Measurements from ENCODE around the gene PLD1.

Gene PLD1

GRCh38 chr3:171687064-171687463 is 123.2 kb downstream of the PLD1 start:
- no peak overlapping the region for H3K4me3 ChIP-seq (ENCODE audit: low read length)
- TF ChIP-seq, protein P1, sequence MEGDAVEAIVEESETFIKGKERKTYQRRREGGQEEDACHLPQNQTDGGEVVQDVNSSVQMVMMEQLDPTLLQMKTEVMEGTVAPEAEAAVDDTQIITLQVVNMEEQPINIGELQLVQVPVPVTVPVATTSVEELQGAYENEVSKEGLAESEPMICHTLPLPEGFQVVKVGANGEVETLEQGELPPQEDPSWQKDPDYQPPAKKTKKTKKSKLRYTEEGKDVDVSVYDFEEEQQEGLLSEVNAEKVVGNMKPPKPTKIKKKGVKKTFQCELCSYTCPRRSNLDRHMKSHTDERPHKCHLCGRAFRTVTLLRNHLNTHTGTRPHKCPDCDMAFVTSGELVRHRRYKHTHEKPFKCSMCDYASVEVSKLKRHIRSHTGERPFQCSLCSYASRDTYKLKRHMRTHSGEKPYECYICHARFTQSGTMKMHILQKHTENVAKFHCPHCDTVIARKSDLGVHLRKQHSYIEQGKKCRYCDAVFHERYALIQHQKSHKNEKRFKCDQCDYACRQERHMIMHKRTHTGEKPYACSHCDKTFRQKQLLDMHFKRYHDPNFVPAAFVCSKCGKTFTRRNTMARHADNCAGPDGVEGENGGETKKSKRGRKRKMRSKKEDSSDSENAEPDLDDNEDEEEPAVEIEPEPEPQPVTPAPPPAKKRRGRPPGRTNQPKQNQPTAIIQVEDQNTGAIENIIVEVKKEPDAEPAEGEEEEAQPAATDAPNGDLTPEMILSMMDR (IDR thresholded peaks at IDR 0.05; ENCODE audit: insufficient read depth, low read depth, low read length, missing control alignments): no peak
- DNase-seq (ENCODE audit: low read depth): no peak

DNA sequence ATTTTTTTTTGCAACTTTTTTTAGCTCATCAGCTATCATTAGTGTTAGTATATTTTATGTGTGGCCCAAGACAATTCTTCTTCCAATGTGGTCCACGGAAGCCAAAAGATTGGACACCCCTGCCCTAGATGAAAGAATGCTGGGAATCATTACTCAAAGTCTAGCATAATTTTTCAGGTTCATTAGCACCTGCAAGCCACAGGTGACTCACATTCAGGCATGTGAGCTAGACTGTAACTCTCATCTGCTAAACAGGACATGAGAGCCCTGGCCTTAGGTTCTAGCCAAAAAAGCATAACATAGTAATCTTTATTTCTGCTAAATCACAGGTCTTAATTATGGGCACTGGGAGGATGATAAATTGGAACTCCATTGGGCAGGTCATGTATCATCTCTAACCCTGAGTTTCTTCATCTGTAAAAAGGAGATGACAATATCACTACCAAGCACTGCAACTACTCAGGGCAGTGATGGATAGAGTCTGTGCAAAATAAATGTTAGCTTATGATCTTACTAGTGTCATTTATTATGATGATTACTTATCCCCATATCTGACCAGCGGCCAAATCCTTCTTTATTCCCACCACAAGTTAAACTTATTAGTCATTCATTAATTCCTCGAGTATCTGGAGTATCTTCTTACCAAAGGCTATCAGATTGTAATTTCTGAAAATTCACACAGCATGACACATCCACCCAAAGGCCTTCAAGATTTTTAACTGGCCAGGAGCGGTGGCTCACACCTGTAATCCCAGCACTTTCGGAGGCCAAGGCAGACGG is 125.0 kb downstream of the PLD1 start:
- DNase-seq (ENCODE audit: low read depth): peak; percentile 9
- TF ChIP-seq, protein P1 (IDR thresholded peaks at IDR 0.05; ENCODE audit: insufficient read depth, low read depth, low read length, missing control alignments): no peak
- H3K4me3 ChIP-seq (ENCODE audit: low read length): no peak overlapping the region

DNA sequence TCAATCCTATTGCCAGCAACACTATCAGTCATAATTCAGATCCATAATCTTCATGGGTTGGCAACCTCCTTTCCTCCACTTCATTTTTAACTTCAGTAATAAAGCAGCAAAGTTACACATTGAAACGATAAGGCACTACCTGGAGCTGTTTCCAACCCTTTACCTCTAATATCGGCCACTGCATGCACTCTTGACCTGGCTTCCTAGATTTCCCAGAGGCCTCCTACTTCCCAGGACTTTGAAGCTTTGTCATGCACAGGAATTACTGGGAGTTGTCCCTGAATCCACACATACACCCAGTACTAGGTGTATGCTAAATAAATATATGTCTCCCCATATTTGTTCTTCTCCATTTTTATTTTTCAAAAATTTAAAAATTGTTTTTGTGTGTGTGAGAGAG is 126.1 kb downstream of the PLD1 start:
- TF ChIP-seq, protein P1 (IDR thresholded peaks at IDR 0.05; ENCODE audit: insufficient read depth, low read depth, low read length, missing control alignments): no peak
- no peak for DNase-seq (ENCODE audit: low read depth)
- no peak overlapping the region for H3K4me3 ChIP-seq (ENCODE audit: low read length)

GRCh38 chr3:171682743-171683142 is 127.5 kb downstream of the PLD1 start:
- no peak overlapping the region for H3K4me3 ChIP-seq (ENCODE audit: low read length)
- no peak for DNase-seq (ENCODE audit: low read depth)
- TF ChIP-seq, protein P1 (IDR thresholded peaks at IDR 0.05; ENCODE audit: insufficient read depth, low read depth, low read length, missing control alignments): no peak

- DNase-seq (ENCODE audit: low read depth): no peak
- H3K4me3 ChIP-seq (ENCODE audit: low read length): no peak overlapping the region
- TF ChIP-seq, protein P1 (IDR thresholded peaks at IDR 0.05; ENCODE audit: insufficient read depth, low read depth, low read length, missing control alignments): no peak
These were observed 129.4 kb downstream of the PLD1 start for GRCh38 chr3:171680726-171681411.

- TF ChIP-seq, protein P1 (IDR thresholded peaks at IDR 0.05; ENCODE audit: insufficient read depth, low read depth, low read length, missing control alignments): no peak
- no peak overlapping the region for H3K4me3 ChIP-seq (ENCODE audit: low read length)
- no peak for DNase-seq (ENCODE audit: low read depth)
These were observed 131.3 kb downstream of the PLD1 start for GRCh38 chr3:171678971-171679492.

Data from epithelial cell of esophagus (primary cell).